Esophagus squamous epithelium (tissue), 4 donors: Measurements from ENCODE around the gene ANO4.

Experiments
- POLR2A ChIP-seq, 4 donors: fragments of 450-650 bp; IDR thresholded peaks; one replicate each; pipeline ENCODE4 v1.6.1; 2017; ENCODE audit warnings: antibody characterized with exemption in 4 of 4, mild to moderate bottlenecking in 4 of 4, moderate library complexity in 3 of 4
- TF ChIP-seq, protein P1 (sequence below), 6 experiments: fragments of 450-650 bp in 4 of 6; fragments of 200-600 bp in 2 of 6; sonication (generic) in 2 of 6; IDR thresholded peaks; one replicate each; pipeline ENCODE4 v1.5.1; 2016 to 2019; ENCODE audit warnings: antibody characterized with exemption in 6 of 6, mild to moderate bottlenecking in 4 of 6, moderate library complexity in 4 of 6

DNA sequence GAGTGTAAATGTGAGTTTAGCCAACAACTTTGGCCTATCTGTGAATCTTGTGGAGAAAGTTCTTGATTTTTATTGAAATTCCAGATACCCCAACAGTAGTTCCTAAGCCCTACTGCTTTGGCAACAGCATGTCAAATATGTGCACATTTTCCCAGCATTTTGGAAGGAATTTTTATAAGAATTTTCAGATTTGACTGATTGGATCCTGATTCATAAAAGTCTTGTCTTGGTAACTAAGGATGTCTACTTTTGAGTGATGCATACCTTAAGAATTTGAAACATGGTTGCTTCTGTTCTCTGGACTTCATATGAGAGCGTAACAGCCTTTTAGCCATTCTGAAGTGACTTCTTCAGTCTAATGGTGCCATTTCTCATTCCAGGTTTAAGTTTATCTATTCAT, 106.7 kb downstream of the ANO4 start:
- TF ChIP-seq, protein P1, sequence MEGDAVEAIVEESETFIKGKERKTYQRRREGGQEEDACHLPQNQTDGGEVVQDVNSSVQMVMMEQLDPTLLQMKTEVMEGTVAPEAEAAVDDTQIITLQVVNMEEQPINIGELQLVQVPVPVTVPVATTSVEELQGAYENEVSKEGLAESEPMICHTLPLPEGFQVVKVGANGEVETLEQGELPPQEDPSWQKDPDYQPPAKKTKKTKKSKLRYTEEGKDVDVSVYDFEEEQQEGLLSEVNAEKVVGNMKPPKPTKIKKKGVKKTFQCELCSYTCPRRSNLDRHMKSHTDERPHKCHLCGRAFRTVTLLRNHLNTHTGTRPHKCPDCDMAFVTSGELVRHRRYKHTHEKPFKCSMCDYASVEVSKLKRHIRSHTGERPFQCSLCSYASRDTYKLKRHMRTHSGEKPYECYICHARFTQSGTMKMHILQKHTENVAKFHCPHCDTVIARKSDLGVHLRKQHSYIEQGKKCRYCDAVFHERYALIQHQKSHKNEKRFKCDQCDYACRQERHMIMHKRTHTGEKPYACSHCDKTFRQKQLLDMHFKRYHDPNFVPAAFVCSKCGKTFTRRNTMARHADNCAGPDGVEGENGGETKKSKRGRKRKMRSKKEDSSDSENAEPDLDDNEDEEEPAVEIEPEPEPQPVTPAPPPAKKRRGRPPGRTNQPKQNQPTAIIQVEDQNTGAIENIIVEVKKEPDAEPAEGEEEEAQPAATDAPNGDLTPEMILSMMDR (IDR thresholded peaks at IDR 0.05) = no peak
- no peak for TF ChIP-seq POLR2A (IDR thresholded peaks at IDR 0.05)
